ENCODE measurements around the gene CPED1.

DNA sequence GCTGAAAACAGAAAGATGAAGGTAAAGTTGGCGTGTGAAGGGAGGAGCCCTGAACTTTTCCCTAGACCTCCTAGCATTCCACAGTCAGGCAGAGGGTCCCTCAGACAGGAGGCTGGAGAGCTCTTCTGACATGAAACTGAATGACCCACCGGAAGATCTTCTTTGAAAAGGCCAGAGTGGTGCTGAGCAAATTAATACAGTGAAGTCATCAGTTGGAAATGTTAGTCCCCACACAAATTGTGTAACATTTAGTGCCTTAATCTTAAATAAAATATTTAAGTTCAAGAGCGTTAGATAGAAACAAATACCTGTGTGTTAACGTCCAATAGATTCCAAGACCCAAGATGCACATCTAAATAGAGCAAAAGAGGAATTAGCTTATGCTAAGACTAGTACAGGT is 291.3 kb downstream of the CPED1 start:
- TF ChIP-seq POLR2A (IDR thresholded peaks at IDR 0.05) = no peak
- TF ChIP-seq, protein P1, sequence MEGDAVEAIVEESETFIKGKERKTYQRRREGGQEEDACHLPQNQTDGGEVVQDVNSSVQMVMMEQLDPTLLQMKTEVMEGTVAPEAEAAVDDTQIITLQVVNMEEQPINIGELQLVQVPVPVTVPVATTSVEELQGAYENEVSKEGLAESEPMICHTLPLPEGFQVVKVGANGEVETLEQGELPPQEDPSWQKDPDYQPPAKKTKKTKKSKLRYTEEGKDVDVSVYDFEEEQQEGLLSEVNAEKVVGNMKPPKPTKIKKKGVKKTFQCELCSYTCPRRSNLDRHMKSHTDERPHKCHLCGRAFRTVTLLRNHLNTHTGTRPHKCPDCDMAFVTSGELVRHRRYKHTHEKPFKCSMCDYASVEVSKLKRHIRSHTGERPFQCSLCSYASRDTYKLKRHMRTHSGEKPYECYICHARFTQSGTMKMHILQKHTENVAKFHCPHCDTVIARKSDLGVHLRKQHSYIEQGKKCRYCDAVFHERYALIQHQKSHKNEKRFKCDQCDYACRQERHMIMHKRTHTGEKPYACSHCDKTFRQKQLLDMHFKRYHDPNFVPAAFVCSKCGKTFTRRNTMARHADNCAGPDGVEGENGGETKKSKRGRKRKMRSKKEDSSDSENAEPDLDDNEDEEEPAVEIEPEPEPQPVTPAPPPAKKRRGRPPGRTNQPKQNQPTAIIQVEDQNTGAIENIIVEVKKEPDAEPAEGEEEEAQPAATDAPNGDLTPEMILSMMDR (IDR thresholded peaks at IDR 0.05) = no peak
- no peak for TF ChIP-seq EP300 (IDR thresholded peaks at IDR 0.05)
- no peak for TF ChIP-seq POLR2AphosphoS5 (IDR thresholded peaks at IDR 0.05)
